GM12892 (cell line): ENCODE data around the gene POTEF.

Source experiments
- POLR2A ChIP-seq: IDR thresholded peaks from 2 replicates; pipeline ENCODE4 v1.6.1; 2011; ENCODE audit warnings: low read depth, low read length, control low read depth
- TAF1 ChIP-seq: IDR thresholded peaks from 2 replicates; pipeline ENCODE4 v1.6.1; 2011; ENCODE audit warnings: low read depth, mild to moderate bottlenecking, control low read depth, low read length, borderline replicate concordance

DNA sequence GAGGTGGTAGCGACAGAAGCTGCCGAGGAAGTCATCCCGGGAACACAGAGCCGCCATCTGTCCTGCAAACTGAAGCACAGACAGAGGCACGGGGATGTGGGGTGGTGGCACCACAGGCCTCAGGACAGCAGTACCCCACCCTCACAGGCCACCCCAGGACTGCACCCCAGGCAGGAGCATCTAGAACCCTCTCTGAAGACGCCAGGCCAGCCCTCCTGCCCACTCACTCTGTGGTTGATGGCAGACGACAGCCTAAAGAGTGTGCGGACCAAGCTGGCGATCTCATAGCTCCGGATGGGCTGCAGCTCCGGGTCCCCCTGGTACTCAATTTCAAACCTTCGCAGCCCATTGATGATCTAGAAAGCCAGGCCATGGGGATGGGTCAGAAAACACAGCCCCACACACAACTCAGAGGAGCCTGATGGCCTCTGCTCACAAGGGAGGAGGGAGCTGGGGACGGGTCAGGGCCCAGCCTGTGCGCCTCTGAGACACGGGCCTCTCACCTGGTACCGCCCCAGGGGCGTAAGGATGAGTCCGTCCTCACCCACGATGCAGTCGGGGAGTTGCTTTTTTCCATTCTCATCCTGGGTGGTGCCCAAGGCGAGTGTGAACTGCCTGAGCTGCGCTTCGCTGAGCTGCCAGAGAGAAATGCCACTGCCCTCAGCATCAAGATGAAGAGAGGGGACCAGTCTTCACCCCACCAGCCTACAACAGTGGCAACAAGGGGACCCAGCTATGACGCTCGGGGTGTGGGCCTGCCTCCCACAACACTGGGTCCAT lies 24.0 kb upstream of the POTEF start:
- TF ChIP-seq POLR2A = no peak
- no peak for TF ChIP-seq TAF1
